Stimulated activated CD8-positive, alpha-beta memory T cell treated with anti-CD3 and anti-CD28 coated beads, Interleukin-15, amount 100 ng/mL, for 48 hours (primary cell): ENCODE results near the gene SPPL2C.

ENCODE experiments used
- DNase-seq, 2 donors: peaks; one replicate each; pipeline ENCODE4 v3.0.0-alpha.2; 2020; ENCODE audit warnings: low read depth in 2 of 2

SPPL2C gene

GRCh38 chr17:45844695-45845375 is at the start of gene SPPL2C:
SPPL2C (plus strand) TSS chr17:45844881; CDS start chr17:45844907, 26 bp downstream.
- no peak for DNase-seq

GRCh38 chr17:45800816-45801215 is 43.9 kb upstream of the SPPL2C start:
- no peak for DNase-seq

DNA sequence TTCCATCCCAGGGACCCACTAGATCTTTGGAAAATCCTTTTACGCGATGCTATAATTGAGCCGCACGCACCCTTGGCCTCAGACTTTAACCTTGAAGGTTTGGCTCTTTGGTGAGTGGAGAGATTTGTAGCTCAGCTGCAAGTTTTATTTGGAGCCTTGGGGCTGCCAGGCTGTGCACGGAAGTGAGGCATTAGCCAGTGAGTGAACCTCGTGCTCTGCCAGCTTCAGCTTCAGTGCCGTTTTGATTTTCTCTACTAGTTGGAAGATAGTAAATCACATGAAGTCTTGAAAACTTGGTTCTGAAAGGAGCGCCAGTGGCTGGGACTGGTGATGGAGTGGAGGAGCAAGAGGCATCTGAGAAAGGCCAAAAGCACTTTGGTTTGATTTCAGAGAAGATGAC is 43.3 kb upstream of the SPPL2C start:
- DNase-seq: no peak

DNA sequence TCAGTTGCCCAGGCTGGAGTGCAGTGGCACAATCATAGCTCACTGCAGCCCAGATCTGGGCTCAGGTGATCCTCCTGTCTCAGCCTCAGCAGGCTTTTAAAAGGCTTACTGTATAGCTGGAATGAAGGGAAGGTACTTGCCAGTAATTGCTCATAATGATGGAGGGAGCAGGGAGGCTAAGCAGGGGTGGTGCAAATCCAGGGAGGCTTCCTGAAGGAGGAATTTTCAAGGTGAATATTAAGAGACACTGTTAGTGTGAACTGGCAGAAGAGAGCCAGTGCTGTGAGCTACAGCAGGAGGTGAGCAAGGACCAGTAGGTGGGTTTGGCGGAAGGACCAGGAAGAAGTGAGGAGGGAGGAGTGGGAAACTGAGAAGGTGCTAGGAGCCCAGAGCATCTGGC is 35.8 kb upstream of the SPPL2C start:
- DNase-seq: no peak

DNA sequence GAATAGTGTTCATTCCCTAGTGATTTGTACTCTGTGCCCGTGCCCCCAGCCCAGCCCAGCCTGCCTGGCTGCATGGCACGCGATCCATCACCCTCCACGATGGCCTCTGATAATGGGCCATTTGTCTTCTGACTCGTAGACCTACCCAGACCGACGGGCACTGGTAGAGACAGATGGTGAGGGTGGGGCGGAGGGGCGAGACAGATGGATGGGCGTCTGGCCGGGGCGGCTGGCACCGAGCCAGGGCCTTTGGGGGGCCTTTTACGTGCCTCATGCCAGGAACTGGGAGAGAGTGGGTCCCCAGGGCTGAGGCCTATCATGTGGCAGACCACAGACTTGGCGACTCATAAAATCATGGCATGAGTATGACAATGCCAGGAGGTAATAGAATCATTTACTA is 35.2 kb upstream of the SPPL2C start:
- no peak for DNase-seq

DNA sequence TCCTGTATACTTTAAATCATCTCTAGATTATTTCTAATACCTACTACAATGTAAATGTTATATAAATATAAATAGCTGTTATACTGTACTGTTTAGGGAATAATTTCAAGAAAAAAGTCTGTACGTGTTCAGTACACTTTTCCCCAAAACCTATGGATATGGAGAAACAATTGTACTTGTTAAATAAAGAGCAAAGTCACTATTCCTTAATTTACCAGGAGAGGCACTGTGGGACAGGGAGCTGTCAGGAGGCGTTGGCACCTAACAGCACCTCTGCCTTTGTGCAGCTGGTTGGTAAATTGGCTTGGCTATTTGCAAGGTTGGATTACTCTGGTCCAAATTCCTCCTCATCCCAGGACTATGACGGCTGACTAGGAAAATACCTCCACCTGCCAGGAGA is 32.6 kb upstream of the SPPL2C start:
- DNase-seq: no peak

DNA sequence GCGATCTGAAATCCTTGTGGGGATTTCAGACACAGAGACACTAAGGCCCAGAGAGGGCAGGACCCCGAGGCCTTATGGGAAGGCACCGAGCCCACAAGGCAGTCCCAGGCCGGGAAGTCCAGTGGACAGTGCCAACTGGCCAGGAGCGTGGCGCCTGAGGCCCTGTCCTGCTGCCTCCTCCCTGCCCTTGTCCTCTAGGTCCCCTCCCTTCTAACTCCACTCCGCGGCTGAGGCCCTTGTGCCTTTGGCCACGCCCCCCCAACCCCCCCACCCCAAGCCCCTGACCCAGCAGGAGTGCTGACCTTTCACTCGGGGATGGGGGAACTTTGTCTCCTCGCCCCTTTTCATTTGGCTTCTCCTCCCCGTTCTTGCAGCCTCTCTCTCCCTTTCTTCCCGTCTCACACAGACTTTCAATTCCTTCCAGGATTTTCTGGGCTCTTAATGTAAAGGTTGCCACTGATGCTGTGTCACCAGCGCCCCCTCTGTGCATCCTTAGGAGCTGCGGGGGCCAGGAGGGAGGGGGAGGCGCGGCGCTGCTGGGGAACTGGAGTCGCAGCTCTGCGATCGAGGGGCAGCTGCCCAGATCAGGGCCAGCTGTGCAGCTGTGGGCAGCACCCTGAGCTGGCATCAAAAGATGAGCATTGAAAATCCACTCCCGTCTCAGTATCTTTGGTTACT is 31.5 kb upstream of the SPPL2C start:
- DNase-seq: no peak

- no peak for DNase-seq
Measured at GRCh38 chr17:45814622-45815606, 29.8 kb upstream of the SPPL2C start.

DNA sequence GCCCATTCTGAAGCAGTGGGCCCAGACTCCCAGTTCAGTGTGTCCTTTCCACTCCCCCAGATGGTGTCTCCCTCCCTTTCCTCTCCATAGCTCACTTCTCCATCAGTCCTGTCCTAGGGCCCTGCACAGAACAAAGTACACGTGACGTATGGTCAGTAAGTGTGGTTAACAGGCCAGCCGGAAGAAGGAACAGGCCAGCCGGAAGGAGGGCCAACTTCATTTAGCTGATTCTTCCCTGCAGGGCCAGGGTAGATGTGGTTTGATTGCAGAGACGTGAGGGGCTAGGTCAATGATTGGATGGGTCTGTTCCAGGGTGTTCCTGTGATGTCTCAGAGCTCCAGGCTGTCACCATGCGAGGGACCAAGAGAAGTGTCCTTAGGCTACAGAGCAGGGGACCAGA is 28.9 kb upstream of the SPPL2C start:
- no peak for DNase-seq

DNA sequence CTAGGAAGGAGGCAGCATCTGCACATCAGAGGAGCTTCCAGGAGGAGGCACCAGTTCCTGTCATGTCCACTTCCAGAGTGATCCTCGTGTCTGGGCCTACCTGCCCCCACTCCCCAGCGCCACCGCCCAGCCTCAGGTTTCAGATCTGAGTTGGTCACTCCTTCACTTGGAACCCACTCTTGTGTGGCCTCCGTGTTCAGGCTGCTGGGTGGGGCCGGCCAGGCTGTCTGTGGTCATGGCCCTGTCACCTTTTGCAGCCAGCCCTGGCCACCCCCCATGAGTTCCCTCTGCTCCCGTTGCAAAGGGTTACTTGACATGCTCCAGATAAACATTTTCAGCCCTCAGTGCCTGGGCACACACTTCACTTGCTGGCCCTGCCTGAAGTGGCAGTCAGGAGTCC is 26.6 kb upstream of the SPPL2C start:
- no peak for DNase-seq

DNA sequence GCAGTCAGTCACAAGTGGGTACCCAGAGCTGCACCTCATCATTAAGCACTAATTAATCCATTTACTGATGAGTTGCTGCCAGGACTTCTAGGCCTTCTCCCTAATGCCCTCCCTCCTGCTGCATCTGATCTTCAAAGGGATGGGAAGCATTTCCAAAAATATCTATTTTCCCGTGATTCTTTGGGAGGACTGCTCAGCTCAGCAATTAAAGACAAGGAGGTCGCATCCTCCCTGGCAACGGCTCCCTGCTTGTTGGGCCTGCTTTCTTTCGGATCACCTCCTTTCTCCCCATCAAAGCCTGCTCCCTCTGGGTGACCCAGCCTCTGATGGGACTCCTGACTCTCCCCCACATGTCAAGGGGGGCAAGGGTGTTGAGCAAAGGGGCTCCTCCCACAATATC is 26.0 kb upstream of the SPPL2C start:
- DNase-seq: no peak

DNA sequence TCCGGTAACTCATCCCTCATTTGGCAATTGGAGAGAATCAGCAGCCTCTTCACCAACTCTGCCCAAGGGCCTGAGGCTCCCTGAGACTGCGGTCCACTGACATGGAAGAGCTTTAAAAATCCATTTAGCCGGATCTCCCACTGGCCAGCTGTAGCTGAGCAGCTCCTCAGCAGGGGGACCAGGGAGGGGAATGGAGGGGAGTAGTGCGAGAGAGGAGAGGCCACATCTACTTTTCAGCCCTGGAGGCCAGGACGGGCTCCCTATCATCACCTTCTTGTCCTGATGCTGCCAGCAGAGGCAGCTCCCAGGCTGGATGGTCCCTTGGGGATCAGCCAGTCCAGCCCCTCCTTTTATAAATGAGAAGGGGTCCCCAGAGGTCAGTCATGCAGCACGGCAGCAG is 25.0 kb upstream of the SPPL2C start:
- no peak for DNase-seq

DNA sequence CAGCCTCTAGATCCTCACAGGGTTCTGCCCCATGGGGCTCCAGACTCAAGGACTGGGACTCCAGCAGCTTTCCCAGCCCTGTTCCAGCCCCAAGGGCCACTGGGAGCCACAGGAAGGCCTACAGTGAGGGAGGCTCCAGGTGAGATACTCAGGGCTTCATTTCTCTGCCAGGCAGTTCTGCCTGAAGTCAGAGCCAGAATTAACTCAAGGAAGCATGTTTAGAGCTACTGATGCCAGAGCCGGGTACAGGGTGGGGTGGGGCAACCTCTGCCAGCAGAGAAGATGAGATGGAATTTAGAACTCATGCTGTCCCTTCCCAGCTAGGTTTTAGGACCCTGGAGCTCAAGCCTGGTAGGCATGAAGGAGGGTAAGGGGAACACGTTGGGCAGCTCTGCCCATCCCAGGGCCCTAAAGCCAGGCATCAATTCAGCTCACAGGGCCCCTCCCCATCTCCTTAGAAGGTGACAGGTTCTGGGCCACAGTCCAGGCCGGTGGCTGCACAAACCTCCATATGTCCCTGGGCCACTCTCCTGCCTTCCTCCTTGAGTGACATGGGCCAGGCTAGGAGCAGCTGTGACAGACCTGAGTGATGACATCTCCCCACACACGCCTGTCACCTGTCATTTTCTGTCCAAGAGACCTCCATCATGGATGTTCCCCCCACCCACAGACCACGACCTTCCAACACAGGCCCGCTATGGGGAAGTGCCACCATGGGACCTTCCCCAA is 24.5 kb upstream of the SPPL2C start:
- DNase-seq: no peak

DNA sequence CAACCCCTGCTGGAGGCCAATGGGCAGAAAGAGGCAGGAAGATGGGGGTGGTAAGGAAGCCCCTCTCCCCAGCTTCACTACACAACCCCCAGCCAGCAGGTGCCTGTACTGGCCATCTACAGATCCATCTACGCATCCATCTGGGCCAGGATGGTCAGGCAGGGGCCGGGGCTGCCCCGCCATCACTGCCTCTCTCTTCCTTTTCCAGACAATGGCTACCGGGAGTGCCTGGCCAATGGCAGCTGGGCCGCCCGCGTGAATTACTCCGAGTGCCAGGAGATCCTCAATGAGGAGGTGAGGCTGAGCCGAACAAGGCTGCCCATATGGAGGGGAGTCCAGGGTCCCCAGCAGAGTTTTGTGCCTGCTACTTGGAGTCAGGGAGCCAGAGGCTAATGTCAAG is 23.5 kb upstream of the SPPL2C start:
- DNase-seq: no peak

DNA sequence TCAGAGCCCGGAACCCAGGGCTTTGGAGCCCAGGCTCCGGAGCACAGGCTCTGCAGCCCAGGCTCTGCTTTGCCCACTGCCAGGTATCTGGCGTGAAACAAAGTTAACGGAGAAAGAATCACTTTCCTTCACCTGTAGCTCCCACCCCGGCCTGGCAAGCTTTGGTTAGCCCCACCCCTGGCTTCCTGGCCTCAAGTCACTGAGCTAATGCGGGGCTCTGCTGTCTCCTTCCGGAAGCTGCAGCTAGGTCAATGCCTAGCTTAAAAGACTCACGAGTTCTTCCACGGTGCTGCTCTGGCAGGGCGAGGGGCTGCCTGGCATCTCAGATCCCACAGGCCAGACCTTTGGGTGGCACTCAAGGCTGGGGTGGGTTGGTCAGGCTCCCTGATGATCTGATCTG is 21.1 kb upstream of the SPPL2C start:
- DNase-seq: no peak

- DNase-seq: no peak
Measured at GRCh38 chr17:45824475-45824874, 20.2 kb upstream of the SPPL2C start.

- DNase-seq: no peak
Measured at GRCh38 chr17:45824901-45825492, 19.7 kb upstream of the SPPL2C start.

DNA sequence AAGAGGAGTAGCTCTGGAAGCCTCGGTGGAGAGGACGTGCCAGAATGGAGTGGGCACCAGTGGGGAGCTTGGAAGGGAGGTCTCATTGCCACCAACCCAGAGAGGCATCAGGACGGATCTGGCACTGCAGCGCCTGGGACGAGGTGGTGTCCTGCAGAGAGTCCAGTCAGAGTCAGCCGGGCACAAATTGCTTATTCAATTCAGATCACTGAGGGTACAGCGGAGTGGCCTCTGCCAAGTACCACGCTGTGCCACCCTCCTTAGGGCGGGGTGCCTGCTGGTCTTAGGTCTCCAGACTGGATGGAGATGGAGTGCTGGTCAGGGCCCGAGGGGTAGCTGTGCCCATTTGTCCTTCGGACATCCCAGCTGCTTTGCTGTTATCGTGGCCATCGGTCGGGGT is 18.9 kb upstream of the SPPL2C start:
- DNase-seq: no peak

DNA sequence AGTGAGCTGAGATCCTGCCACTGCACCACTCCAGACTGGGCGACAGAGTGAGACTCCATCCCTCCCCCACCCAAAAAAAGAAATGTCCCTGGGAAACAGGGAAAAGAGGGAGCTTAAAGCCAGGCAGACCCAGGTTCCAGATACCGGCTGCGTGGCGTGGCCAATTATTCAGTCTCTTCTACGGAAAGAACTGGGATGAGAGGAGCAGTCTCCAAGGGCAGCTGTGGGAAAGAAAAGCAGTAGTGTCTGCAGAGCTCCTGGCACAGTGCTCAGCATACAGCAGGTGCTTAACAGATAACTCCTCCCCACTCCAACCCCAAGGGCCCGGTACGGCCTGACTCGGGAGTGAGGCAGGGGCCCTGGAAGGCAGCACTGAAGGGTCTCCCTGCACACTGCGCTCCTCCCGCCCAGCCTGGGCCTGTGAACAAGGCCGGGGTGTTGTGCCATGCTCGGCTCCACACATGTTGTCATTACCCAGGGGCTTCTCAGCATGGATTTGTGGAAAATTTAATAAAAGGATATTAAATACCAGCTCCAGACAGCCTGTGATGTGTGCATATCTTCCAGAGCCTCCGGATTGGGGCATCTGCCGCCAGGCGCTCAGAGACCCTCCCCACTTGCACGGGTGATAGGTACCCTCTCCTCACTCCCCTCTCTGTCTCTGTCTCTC is 17.6 kb upstream of the SPPL2C start:
- DNase-seq: no peak

- no peak for DNase-seq
Measured at GRCh38 chr17:45828171-45828570, 16.5 kb upstream of the SPPL2C start.

DNA sequence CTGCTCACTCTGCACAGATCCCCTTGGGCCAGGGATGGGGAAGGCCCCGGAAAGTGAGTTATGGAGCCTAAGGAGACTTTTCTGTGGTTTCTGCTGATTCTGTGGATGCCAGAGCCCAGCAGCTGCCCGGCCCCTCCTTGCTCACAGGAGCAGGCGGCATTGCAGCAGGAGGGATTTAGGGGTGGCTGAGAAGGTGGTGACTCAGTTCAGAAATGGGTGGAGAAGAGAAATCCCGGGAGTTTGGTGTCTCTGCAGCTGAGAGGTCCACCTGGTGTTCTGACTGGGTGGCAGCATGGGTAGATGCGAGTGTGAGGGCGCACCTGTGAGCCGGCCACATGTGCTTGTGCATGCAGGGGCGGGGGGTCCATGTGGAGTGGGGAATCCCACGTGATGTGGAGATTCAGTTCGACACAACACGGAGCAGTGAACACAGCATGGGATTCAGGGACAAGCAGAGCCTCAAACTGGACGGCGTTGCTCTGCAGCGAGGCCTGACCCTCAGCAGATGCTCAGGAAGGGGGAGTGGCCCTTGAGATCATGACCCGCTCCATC is 16.0 kb upstream of the SPPL2C start:
- no peak for DNase-seq
